ENCODE data around the gene ITM2C.

Gene ITM2C

GRCh38 chr2:230829959-230830358, 34.8 kb upstream of the ITM2C start:
- Mint-ChIP-seq H3K36me3 (ENCODE audit: insufficient read depth) (peaks cover 6% of the 10 kb centered on the region), H3K4me3 (no peak overlapping the region), H3K27ac (no peak overlapping the region), H3K4me1 (ENCODE audit: low read depth in 2 of 2) (peaks cover 0 to 2% of the 10 kb centered on the region in 2 donors), H3K27me3 (peaks cover 40 to 57% of the 10 kb centered on the region in 2 donors), H3K9me3 (no peaks in the 10 kb centered on the region)
- DNase-seq = no peak
- no peak for ATAC-seq (replicated peaks)

- DNase-seq (no peak), ATAC-seq (replicated peaks) (no peak)
- H3K27me3 Mint-ChIP-seq = peaks cover 37 to 53% of the 10 kb centered on the region in 2 donors
- no peak overlapping the region for H3K27ac Mint-ChIP-seq
- H3K36me3 Mint-ChIP-seq (ENCODE audit: insufficient read depth) = peaks cover 6% of the 10 kb centered on the region
- no peak overlapping the region for H3K4me3 Mint-ChIP-seq
- peaks cover 0 to 2% of the 10 kb centered on the region in 2 donors for H3K4me1 Mint-ChIP-seq (ENCODE audit: low read depth in 2 of 2)
- H3K9me3 Mint-ChIP-seq = no peaks in the 10 kb centered on the region
Measured at GRCh38 chr2:230830428-230830827, 34.3 kb upstream of the ITM2C start.

GRCh38 chr2:230840301-230840700, 24.4 kb upstream of the ITM2C start:
- H3K36me3 Mint-ChIP-seq (ENCODE audit: insufficient read depth) = no peaks in the 10 kb centered on the region
- H3K9me3 Mint-ChIP-seq = peaks cover 3 to 10% of the 10 kb centered on the region in 2 donors
- no peaks in the 10 kb centered on the region for H3K4me1 Mint-ChIP-seq (ENCODE audit: low read depth in 2 of 2)
- H3K4me3 Mint-ChIP-seq = no peak overlapping the region
- peaks cover 20 to 43% of the 10 kb centered on the region in 2 donors for H3K27me3 Mint-ChIP-seq
- no peak overlapping the region for H3K27ac Mint-ChIP-seq
- ATAC-seq (replicated peaks) = no peak
- DNase-seq = no peak

GRCh38 chr2:230842473-230842872, 22.3 kb upstream of the ITM2C start:
- no peak for DNase-seq
- no peak overlapping the region for H3K4me3 Mint-ChIP-seq
- peaks cover 40 to 51% of the 10 kb centered on the region in 2 donors for H3K27me3 Mint-ChIP-seq
- H3K9me3 Mint-ChIP-seq = peaks cover 3 to 10% of the 10 kb centered on the region in 2 donors
- no peaks in the 10 kb centered on the region for H3K4me1 Mint-ChIP-seq (ENCODE audit: low read depth in 2 of 2)
- H3K27ac Mint-ChIP-seq = no peak overlapping the region
- H3K36me3 Mint-ChIP-seq (ENCODE audit: insufficient read depth) = no peaks in the 10 kb centered on the region
- ATAC-seq (replicated peaks) = no peak

GRCh38 chr2:230843132-230843531, 21.6 kb upstream of the ITM2C start:
- peaks cover 47 to 57% of the 10 kb centered on the region in 2 donors for H3K27me3 Mint-ChIP-seq
- ATAC-seq (replicated peaks) = no peak
- peaks cover 3 to 9% of the 10 kb centered on the region in 2 donors for H3K9me3 Mint-ChIP-seq
- no peak overlapping the region for H3K27ac Mint-ChIP-seq
- no peak for DNase-seq
- peaks cover 5% of the 10 kb centered on the region for H3K36me3 Mint-ChIP-seq (ENCODE audit: insufficient read depth)
- peaks cover 5% of the 10 kb centered on the region in 2 donors for H3K4me1 Mint-ChIP-seq (ENCODE audit: low read depth in 2 of 2)
- no peak overlapping the region for H3K4me3 Mint-ChIP-seq

- H3K4me3 Mint-ChIP-seq = no peak overlapping the region
- ATAC-seq (replicated peaks) (no peak), DNase-seq (no peak)
- peaks cover 5% of the 10 kb centered on the region for H3K36me3 Mint-ChIP-seq (ENCODE audit: insufficient read depth)
- H3K27me3 Mint-ChIP-seq = peaks cover 66% of the 10 kb centered on the region in 2 donors
- H3K27ac Mint-ChIP-seq = no peak overlapping the region
- no peaks in the 10 kb centered on the region for H3K9me3 Mint-ChIP-seq
- peaks cover 8 to 12% of the 10 kb centered on the region in 2 donors for H3K4me1 Mint-ChIP-seq (ENCODE audit: low read depth in 2 of 2)
Measured at GRCh38 chr2:230846360-230846759, 18.4 kb upstream of the ITM2C start.

- no peaks in the 10 kb centered on the region for H3K9me3 Mint-ChIP-seq
- peaks cover 60 to 73% of the 10 kb centered on the region in 2 donors for H3K27me3 Mint-ChIP-seq
- DNase-seq (peak; percentile 84 to 88 (median 85)), ATAC-seq (replicated peaks) (peak; percentile 94)
- peaks cover 5% of the 10 kb centered on the region for H3K36me3 Mint-ChIP-seq (ENCODE audit: insufficient read depth)
- H3K27ac Mint-ChIP-seq = no peak overlapping the region
- H3K4me3 Mint-ChIP-seq = no peak overlapping the region
- peaks cover 8 to 12% of the 10 kb centered on the region in 2 donors for H3K4me1 Mint-ChIP-seq (ENCODE audit: low read depth in 2 of 2)
Measured at GRCh38 chr2:230847883-230848388, 16.8 kb upstream of the ITM2C start.

- H3K27ac Mint-ChIP-seq = no peak overlapping the region
- H3K9me3 Mint-ChIP-seq = no peaks in the 10 kb centered on the region
- peaks cover 8 to 12% of the 10 kb centered on the region in 2 donors for H3K4me1 Mint-ChIP-seq (ENCODE audit: low read depth in 2 of 2)
- peaks cover 66 to 79% of the 10 kb centered on the region in 2 donors for H3K27me3 Mint-ChIP-seq
- ATAC-seq (replicated peaks) = peak; percentile 69
- H3K36me3 Mint-ChIP-seq (ENCODE audit: insufficient read depth) = peaks cover 5% of the 10 kb centered on the region
- peak; percentile 68 to 72 (median 71) for DNase-seq
- no peak overlapping the region for H3K4me3 Mint-ChIP-seq
Measured at GRCh38 chr2:230849633-230850357, 14.9 kb upstream of the ITM2C start.

GRCh38 chr2:230850358-230850658, 14.4 kb upstream of the ITM2C start:
- DNase-seq = no peak

GRCh38 chr2:230852113-230852512, 12.6 kb upstream of the ITM2C start:
- DNase-seq = no peak
- H3K27me3 Mint-ChIP-seq = peaks cover 77 to 79% of the 10 kb centered on the region in 2 donors
- peaks cover 8 to 12% of the 10 kb centered on the region in 2 donors for H3K4me1 Mint-ChIP-seq (ENCODE audit: low read depth in 2 of 2)

More at GRCh38 chr2:230850358-230850658, 14.4 kb upstream of the ITM2C start:
- Mint-ChIP-seq H3K27me3 (peaks cover 66 to 77% of the 10 kb centered on the region in 2 donors), H3K9me3 (no peaks in the 10 kb centered on the region), H3K27ac (no peak overlapping the region), H3K36me3 (ENCODE audit: insufficient read depth) (peaks cover 5% of the 10 kb centered on the region), H3K4me1 (ENCODE audit: low read depth in 2 of 2) (peaks cover 8 to 12% of the 10 kb centered on the region in 2 donors), H3K4me3 (no peak overlapping the region)
- no peak for ATAC-seq (replicated peaks)

GRCh38 chr2:230861552-230862255, 3.0 kb upstream of the ITM2C start:
- H3K27ac Mint-ChIP-seq = no peak overlapping the region
- peaks cover 9% of the 10 kb centered on the region for H3K36me3 Mint-ChIP-seq (ENCODE audit: insufficient read depth)
- peak overlapping the region in 1 of 2 donors; percentile 2 for H3K4me3 Mint-ChIP-seq
- no peaks in the 10 kb centered on the region for H3K9me3 Mint-ChIP-seq
- peaks cover 23 to 41% of the 10 kb centered on the region in 2 donors for H3K27me3 Mint-ChIP-seq
- peaks cover 31 to 35% of the 10 kb centered on the region in 2 donors for H3K4me1 Mint-ChIP-seq (ENCODE audit: low read depth in 2 of 2)
- no peak for ATAC-seq (replicated peaks)
- DNase-seq = no peak

More at GRCh38 chr2:230852113-230852512, 12.6 kb upstream of the ITM2C start:
- Mint-ChIP-seq H3K4me3 (no peak overlapping the region), H3K36me3 (ENCODE audit: insufficient read depth) (peaks cover 8% of the 10 kb centered on the region), H3K27ac (no peak overlapping the region), H3K9me3 (no peaks in the 10 kb centered on the region)
- no peak for ATAC-seq (replicated peaks)

- no peak overlapping the region for H3K27ac Mint-ChIP-seq
- H3K9me3 Mint-ChIP-seq = no peaks in the 10 kb centered on the region
- no peak for ATAC-seq (replicated peaks)
- DNase-seq = no peak
- peaks cover 37 to 41% of the 10 kb centered on the region in 2 donors for H3K4me1 Mint-ChIP-seq (ENCODE audit: low read depth in 2 of 2)
- peaks cover 18 to 35% of the 10 kb centered on the region in 2 donors for H3K27me3 Mint-ChIP-seq
- peaks cover 9% of the 10 kb centered on the region for H3K36me3 Mint-ChIP-seq (ENCODE audit: insufficient read depth)
- H3K4me3 Mint-ChIP-seq = no peak overlapping the region
Measured at GRCh38 chr2:230862292-230862691, 2.5 kb upstream of the ITM2C start.

- Mint-ChIP-seq H3K27me3 (peaks cover 10 to 28% of the 10 kb centered on the region in 2 donors), H3K9me3 (no peaks in the 10 kb centered on the region), H3K4me1 (ENCODE audit: low read depth in 2 of 2) (peaks cover 38 to 41% of the 10 kb centered on the region in 2 donors), H3K36me3 (ENCODE audit: insufficient read depth) (peaks cover 9% of the 10 kb centered on the region), H3K4me3 (peak overlapping the region; percentile 89 to 92), H3K27ac (no peak overlapping the region)
- ATAC-seq (replicated peaks) (no peak), DNase-seq (no peak)
Measured at GRCh38 chr2:230863031-230863430, 1.7 kb upstream of the ITM2C start.

Measured in effector memory CD8-positive, alpha-beta T cell (primary cell).